ENCODE results near the gene MAST3.

DNA sequence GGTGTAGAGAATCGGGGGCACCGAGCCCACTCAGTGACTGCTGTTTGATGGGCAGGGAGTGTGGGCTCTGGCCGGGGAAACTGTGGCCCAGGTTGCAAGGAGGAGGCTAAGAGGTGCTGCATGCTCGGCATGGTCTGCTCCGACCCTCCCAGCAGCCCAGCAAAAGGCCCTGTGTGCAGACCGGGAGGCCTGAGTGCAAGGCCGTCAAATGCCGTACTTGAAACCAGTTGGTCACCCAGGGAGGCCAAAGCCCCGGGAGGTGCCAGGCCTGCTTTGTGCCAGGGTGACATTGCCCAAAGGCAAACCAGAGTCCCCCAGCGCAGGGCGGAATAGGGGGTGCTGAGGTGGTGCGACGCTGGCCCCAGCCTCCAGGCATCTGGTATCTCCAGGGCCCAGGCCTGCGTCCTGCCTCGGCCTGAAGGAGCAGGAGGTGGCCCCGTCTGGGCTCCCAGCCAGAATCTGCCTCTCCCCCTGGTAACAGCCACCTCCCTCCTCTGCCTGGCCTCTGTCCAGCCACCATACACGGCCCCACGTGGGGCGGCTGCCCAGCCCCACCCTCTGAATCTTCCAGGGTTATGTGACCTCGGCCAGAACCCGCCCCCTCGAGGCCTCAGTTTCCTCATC, 59.4 kb downstream of the MAST3 start:
- TF ChIP-seq, protein P1, sequence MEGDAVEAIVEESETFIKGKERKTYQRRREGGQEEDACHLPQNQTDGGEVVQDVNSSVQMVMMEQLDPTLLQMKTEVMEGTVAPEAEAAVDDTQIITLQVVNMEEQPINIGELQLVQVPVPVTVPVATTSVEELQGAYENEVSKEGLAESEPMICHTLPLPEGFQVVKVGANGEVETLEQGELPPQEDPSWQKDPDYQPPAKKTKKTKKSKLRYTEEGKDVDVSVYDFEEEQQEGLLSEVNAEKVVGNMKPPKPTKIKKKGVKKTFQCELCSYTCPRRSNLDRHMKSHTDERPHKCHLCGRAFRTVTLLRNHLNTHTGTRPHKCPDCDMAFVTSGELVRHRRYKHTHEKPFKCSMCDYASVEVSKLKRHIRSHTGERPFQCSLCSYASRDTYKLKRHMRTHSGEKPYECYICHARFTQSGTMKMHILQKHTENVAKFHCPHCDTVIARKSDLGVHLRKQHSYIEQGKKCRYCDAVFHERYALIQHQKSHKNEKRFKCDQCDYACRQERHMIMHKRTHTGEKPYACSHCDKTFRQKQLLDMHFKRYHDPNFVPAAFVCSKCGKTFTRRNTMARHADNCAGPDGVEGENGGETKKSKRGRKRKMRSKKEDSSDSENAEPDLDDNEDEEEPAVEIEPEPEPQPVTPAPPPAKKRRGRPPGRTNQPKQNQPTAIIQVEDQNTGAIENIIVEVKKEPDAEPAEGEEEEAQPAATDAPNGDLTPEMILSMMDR (IDR thresholded peaks at IDR 0.05): no peak
- TF ChIP-seq POLR2A (IDR thresholded peaks at IDR 0.05): peak; percentile 13 to 66
